Amygdala (tissue), 56 donors: Measurements from ENCODE around the gene USP17L15.
"Not testable (repeated sequence)": the region's sequence is repeated elsewhere in the genome, so short reads cannot be mapped to it uniquely, and the experiment has no call there.

ENCODE experiments used
- DNase-seq, 56 donors: peaks; one replicate each; lab custom pipeline; 2025; lab: John Stamatoyannopoulos, UW

Gene USP17L15

GRCh38 chr4:9234085-9234484 is at the start of gene USP17L15:
TSS of gene USP17L15 (plus strand) at chr4:9234385. CDS start at chr4:9234385, 0 bp downstream.
- not testable (repeated sequence) for DNase-seq

GRCh38 chr4:9210357-9210756 is 23.8 kb upstream of the USP17L15 start, which contains the start of gene USP17L10:
TSS of gene USP17L10 (plus strand) at chr4:9210657. CDS start at chr4:9210657, 0 bp downstream.
- DNase-seq: not testable (repeated sequence)

- not testable (repeated sequence) for DNase-seq
Observed at GRCh38 chr4:9214701-9215100, 19.5 kb upstream of the USP17L15 start.

GRCh38 chr4:9215105-9215504 is 19.1 kb upstream of the USP17L15 start, which contains the start of gene USP17L11:
TSS of gene USP17L11 (plus strand) at chr4:9215405. CDS start at chr4:9215405, 0 bp downstream.
- DNase-seq: not testable (repeated sequence)

- DNase-seq: not testable (repeated sequence)
Observed at GRCh38 chr4:9219852-9220251, 14.3 kb upstream of the USP17L15 start, which contains the start of gene USP17L12. TSS of gene USP17L12 (plus strand) at chr4:9220152. CDS start at chr4:9220152, 0 bp downstream.

- DNase-seq: not testable (repeated sequence)
Observed at GRCh38 chr4:9224596-9224995, 9.6 kb upstream of the USP17L15 start, which contains the start of gene USP17L13. TSS of gene USP17L13 (plus strand) at chr4:9224896. CDS start at chr4:9224896, 0 bp downstream.

- DNase-seq: not testable (repeated sequence)
Observed at GRCh38 chr4:9230249-9230648, 3.9 kb upstream of the USP17L15 start.

GRCh38 chr4:9238461-9238860 is 4.3 kb downstream of the USP17L15 start:
- DNase-seq: not testable (repeated sequence)

- DNase-seq: not testable (repeated sequence)
Observed at GRCh38 chr4:9243579-9243978, 9.4 kb downstream of the USP17L15 start, which contains the start of gene USP17L17. TSS of gene USP17L17 (plus strand) at chr4:9243879. CDS start at chr4:9243879, 0 bp downstream.

GRCh38 chr4:9247953-9248680 is 13.9 kb downstream of the USP17L15 start, which contains the start of gene USP17L18:
TSS of gene USP17L18 (plus strand) at chr4:9248630. CDS start at chr4:9248630, 0 bp downstream.
- DNase-seq: not testable (repeated sequence)

GRCh38 chr4:9253078-9253477 is 18.9 kb downstream of the USP17L15 start, which contains the start of gene USP17L19:
TSS of gene USP17L19 (plus strand) at chr4:9253378. CDS start at chr4:9253378, 0 bp downstream.
- DNase-seq: not testable (repeated sequence)

GRCh38 chr4:9257824-9258223 is 23.6 kb downstream of the USP17L15 start, which contains the start of gene USP17L20:
TSS of gene USP17L20 (plus strand) at chr4:9258124. CDS start at chr4:9258124, 0 bp downstream.
- not testable (repeated sequence) for DNase-seq

- DNase-seq: not testable (repeated sequence)
Observed at GRCh38 chr4:9262572-9262971, 28.4 kb downstream of the USP17L15 start, which contains the start of gene USP17L21. TSS of gene USP17L21 (plus strand) at chr4:9262872. CDS start at chr4:9262872, 0 bp downstream.

- DNase-seq: not testable (repeated sequence)
Observed at GRCh38 chr4:9267319-9267718, 33.1 kb downstream of the USP17L15 start, which contains the start of gene USP17L22. TSS of gene USP17L22 (plus strand) at chr4:9267619. CDS start at chr4:9267619, 0 bp downstream.

- not testable (repeated sequence) for DNase-seq
Observed at GRCh38 chr4:9271719-9272118, 37.5 kb downstream of the USP17L15 start.
